Iris pigment epithelial cell (primary cell): Measurements from ENCODE around the gene PFDN2.

Source experiments
- DNase-seq: peaks from one replicate; pipeline ENCODE4 v3.0.0-alpha.2; 2011; ENCODE audit warnings: low read depth

Gene PFDN2

GRCh38 chr1:161117759-161118581 is at the start of gene PFDN2, which contains the start of gene NIT1:
Gene PFDN2 (minus strand): TSS chr1:161118037. CDS start chr1:161118026, 11 bp downstream.
Gene NIT1 (plus strand): TSS chr1:161118105. CDS start chr1:161118177, 72 bp downstream.
- DNase-seq: peak; percentile 88

- no peak for DNase-seq
These were observed 49.1 kb upstream of the PFDN2 start for GRCh38 chr1:161166669-161167548.

- DNase-seq: peak; percentile 100
These were observed 48.2 kb upstream of the PFDN2 start, which contains the start of gene PPOX for GRCh38 chr1:161165742-161166668. Gene PPOX (plus strand): TSS chr1:161166426. CDS start chr1:161166848, 422 bp downstream.

GRCh38 chr1:161164901-161165610 is 47.2 kb upstream of the PFDN2 start:
- no peak for DNase-seq

- DNase-seq: no peak
These were observed 46.0 kb upstream of the PFDN2 start for GRCh38 chr1:161163793-161164192.

- DNase-seq: no peak
These were observed 45.0 kb upstream of the PFDN2 start for GRCh38 chr1:161162806-161163205.

GRCh38 chr1:161162052-161162451 is 44.2 kb upstream of the PFDN2 start:
- DNase-seq: no peak

- no peak for DNase-seq
These were observed 43.8 kb upstream of the PFDN2 start for GRCh38 chr1:161161652-161162051.

GRCh38 chr1:161160671-161161145 is 42.9 kb upstream of the PFDN2 start:
- no peak for DNase-seq

GRCh38 chr1:161159913-161160243 is 42.0 kb upstream of the PFDN2 start:
- no peak for DNase-seq

GRCh38 chr1:161159087-161159912 is 41.5 kb upstream of the PFDN2 start, which contains the start of gene USP21:
Gene USP21 (plus strand): TSS chr1:161159500. CDS start chr1:161160641, 1,141 bp downstream.
- peak; percentile 87 for DNase-seq

GRCh38 chr1:161158316-161159010 is 40.6 kb upstream of the PFDN2 start:
- no peak for DNase-seq

- DNase-seq: no peak
These were observed 40.0 kb upstream of the PFDN2 start for GRCh38 chr1:161157867-161158266.

GRCh38 chr1:161153682-161154337 is 36.0 kb upstream of the PFDN2 start, which contains the start of gene UFC1:
Gene UFC1 (plus strand): TSS chr1:161153978. CDS start chr1:161153998, 20 bp downstream.
- DNase-seq: peak; percentile 96

GRCh38 chr1:161153176-161153575 is 35.3 kb upstream of the PFDN2 start:
- no peak for DNase-seq

GRCh38 chr1:161145832-161146231 is 28.0 kb upstream of the PFDN2 start:
- no peak for DNase-seq

GRCh38 chr1:161140755-161141400 is 23.0 kb upstream of the PFDN2 start:
- DNase-seq: no peak

- peak; percentile 55 for DNase-seq
These were observed 21.9 kb upstream of the PFDN2 start for GRCh38 chr1:161139766-161140165.
